Testis (tissue), 3 donors: ENCODE results near the gene DIAPH3. TPM values are rescaled to one million over a fixed set of nuclear protein-coding genes. Genes with fewer than 3 reads are reported as not detected.
"Not testable (repeated sequence)": the region's sequence is repeated elsewhere in the genome, so short reads cannot be mapped to it uniquely, and the experiment has no call there.

Experiments
- DNase-seq: peaks from one replicate; pipeline ENCODE4 v3.0.0-alpha.2; 2019
- H3K27ac ChIP-seq, 2 donors: fragments of 200-600 bp; sonication (generic); one replicate each; pipeline ENCODE4 v1.5.1; 2019
- H3K27me3 ChIP-seq: fragments of 200-600 bp; sonication (generic); one replicate; pipeline ENCODE4 v1.5.1; 2019
- H3K36me3 ChIP-seq: fragments of 200-600 bp; sonication (generic); one replicate; pipeline ENCODE4 v1.5.1; 2017; ENCODE audit warnings: low read depth; ENCODE audit errors: missing control alignments
- H3K4me1 ChIP-seq: fragments of 200-600 bp; sonication (generic); one replicate; pipeline ENCODE4 v1.5.1; 2019
- H3K4me3 ChIP-seq, 2 donors: fragments of 200-600 bp; sonication (generic); one replicate each; pipeline ENCODE4 v1.5.1; 2017 to 2019
- H3K9me3 ChIP-seq: fragments of 200-600 bp; sonication (generic); one replicate; pipeline ENCODE4 v1.5.1; 2017
- CTCF ChIP-seq, 3 experiments: fragments of 450-650 bp in 2 of 3; fragments of 200-600 bp in 1 of 3; sonication (generic) in 1 of 3; IDR thresholded peaks; one replicate each; pipeline ENCODE4 v1.5.1; 2016 to 2019; ENCODE audit warnings: antibody characterized with exemption in 3 of 3, mild to moderate bottlenecking in 2 of 3, moderate library complexity in 1 of 3
- POLR2A ChIP-seq: fragments of 450-650 bp; IDR thresholded peaks from one replicate; pipeline ENCODE4 v1.6.1; 2017; ENCODE audit warnings: antibody characterized with exemption, mild to moderate bottlenecking, moderate library complexity
- WGBS, 2 donors: methylation state at CpG; one replicate each; pipeline ENCODE4 v1.1.5; 2018; 5-methylcytosine and 5-hydroxymethylcytosine counted together
- intact Hi-C: fragments of 100-400 bp; cut with DNase I; formaldehyde crosslinking; loops from one replicate; pipeline ENCODE4 v1.15.1; 2023; ENCODE audit warnings: low total_unique reads
- polyA plus RNA-seq: library from polyadenylated mRNA; stranded (reverse); fragments of 350-450 nt; fragmentation: Illumina TruSeq; extraction: RNeasy Lipid Tissue Mini Kit (QIAGEN cat#74804); gene quantifications from one replicate; pipeline ENCODE4 v1.2.3, GENCODE V29; 2014; ENCODE audit warnings: low read depth, low replicate concordance; ENCODE audit not compliant: insufficient read depth
- total RNA-seq, 2 donors: library from RNA; depleted of rRNA; stranded (reverse); fragments of >200 nt; gene quantifications; one replicate each; pipeline ENCODE4 v1.2.3, GENCODE V29; 2016

Gene DIAPH3
- total and polyA plus RNA-seq, 3 donors from 2014 or later = 12.5 to 30.3 (median 18.7) TPM

DNA sequence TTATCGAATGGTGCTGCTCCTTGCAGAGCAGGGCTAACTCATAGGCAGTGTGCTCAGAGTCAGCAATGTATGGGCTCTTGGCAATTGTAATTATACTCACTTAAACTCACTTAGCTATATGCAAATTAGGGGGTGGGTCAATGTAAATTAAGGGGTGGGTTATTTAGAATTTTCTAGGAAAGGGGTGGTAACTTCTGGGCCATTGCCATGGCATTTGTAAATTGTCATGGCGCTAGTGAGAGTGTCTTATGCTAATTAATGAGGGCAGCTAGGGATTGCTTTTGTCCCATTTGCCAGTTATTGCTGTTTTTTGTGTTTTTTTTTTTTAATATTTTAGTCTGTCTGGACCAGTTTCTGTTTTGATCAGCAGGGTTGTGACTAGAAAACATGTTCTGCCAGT is 68.4 kb downstream of the DIAPH3 start:
- 88 to 93% methylated on average over 2 of the region's 2 CpGs for WGBS, 2 donors
- Histone ChIP-seq H3K4me1 (no peaks in the 10 kb centered on the region), H3K27ac (no peak overlapping the region), H3K27me3 (no peaks in the 10 kb centered on the region), H3K36me3 (no peaks in the 10 kb centered on the region), H3K9me3 (no peaks in the 10 kb centered on the region), H3K4me3 (no peak overlapping the region)
- intact Hi-C loops = no loop called here
- no peak for DNase-seq
- TF ChIP-seq POLR2A (no peak), CTCF (IDR thresholded peaks at IDR 0.05) (no peak)

DNA sequence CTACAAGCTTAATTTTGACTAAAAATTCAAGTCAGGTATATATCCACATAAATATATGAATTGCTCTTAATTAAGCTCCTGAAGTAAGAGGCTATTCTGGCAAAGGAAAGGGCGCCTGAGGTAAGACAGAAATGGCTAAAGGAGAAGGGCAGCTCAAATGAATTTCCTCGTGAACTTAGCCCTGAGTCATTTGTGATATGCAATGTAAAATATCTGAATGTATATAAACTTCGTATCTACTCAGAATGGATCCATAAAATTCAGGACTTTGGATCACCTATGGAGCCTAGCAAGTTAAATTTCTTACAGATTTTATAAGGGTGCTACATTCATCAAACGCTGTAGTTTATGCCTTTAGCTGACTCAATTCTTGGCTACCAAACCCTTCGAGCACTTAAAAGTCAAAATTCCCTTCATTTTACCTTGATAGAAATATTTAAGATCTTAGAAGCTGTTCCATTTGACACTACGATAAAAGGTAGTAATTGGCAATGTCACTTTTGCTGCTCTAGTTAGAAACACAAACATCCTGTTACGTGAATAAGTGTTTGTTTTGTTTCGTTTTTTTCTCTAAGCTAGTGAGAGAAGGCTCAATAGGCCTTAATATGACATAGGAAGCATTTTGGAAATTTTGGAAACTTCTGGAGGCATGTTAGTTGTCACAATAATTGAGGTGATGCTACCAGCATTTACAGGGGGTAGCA is 69.2 kb downstream of the DIAPH3 start:
- Histone ChIP-seq H3K4me3 (no peak overlapping the region), H3K4me1 (no peaks in the 10 kb centered on the region), H3K27ac (no peak overlapping the region), H3K27me3 (no peaks in the 10 kb centered on the region), H3K9me3 (no peaks in the 10 kb centered on the region), H3K36me3 (no peaks in the 10 kb centered on the region)
- TF ChIP-seq POLR2A (no peak), CTCF (IDR thresholded peaks at IDR 0.05) (no peak)
- 78 to 92% methylated on average over 8 of the region's 8 CpGs for whole genome bisulfite sequencing, 2 donors
- DNase-seq = no peak
- intact Hi-C loops = no loop called here

DNA sequence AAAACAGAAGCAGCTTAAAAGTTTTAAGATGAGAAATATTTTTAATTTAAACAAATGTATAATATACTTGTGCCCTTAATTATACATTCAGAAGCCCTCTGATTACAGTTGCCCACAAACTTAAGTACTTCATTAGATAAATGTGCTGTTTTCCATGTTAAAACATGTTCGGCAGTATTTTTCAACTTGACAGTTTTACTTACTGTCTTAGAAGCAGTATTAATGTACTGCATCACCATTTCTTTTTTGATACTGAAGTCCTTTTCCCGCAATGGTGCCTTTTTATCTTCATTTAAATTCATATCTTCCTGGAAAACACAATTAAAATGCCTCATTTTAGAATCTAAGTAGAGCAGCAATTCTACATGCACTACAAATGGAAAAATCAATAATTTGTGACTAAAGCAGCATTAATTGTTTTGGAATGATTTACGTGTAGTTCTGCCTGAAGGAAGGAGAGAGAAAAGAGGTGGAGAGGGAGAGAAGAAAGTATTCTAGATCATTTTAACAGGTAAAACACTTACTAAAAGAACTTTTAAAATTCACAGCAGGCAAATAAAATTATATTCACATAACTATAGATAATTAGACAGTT is 70.2 kb downstream of the DIAPH3 start:
- no peaks in the 10 kb centered on the region for H3K36me3 ChIP-seq
- H3K27ac ChIP-seq = no peak overlapping the region
- H3K4me1 ChIP-seq = no peaks in the 10 kb centered on the region
- intact Hi-C loops = no loop called here
- TF ChIP-seq POLR2A (no peak), CTCF (IDR thresholded peaks at IDR 0.05) (no peak)
- no peaks in the 10 kb centered on the region for H3K27me3 ChIP-seq
- DNase-seq = no peak
- no peak overlapping the region for H3K4me3 ChIP-seq
- WGBS, 2 donors = 93 to 94% methylated on average over 3 of the region's 3 CpGs
- no peaks in the 10 kb centered on the region for H3K9me3 ChIP-seq

- Histone ChIP-seq H3K4me1 (no peaks in the 10 kb centered on the region), H3K27ac (no peak overlapping the region), H3K36me3 (no peaks in the 10 kb centered on the region), H3K27me3 (no peaks in the 10 kb centered on the region), H3K4me3 (no peak overlapping the region), H3K9me3 (no peaks in the 10 kb centered on the region)
- TF ChIP-seq POLR2A = no peak
- no peak for TF ChIP-seq CTCF (IDR thresholded peaks at IDR 0.05)
- DNase-seq = no peak
- WGBS, 2 donors = 79 to 85% methylated on average over 2 of the region's 2 CpGs
- intact Hi-C loops = no loop called here
Measured at GRCh38 chr13:60091573-60091972, 72.2 kb downstream of the DIAPH3 start.

GRCh38 chr13:60090574-60090973 is 73.2 kb downstream of the DIAPH3 start:
- no peak for DNase-seq
- Histone ChIP-seq H3K4me3 (no peak overlapping the region), H3K36me3 (no peaks in the 10 kb centered on the region), H3K4me1 (no peaks in the 10 kb centered on the region), H3K27me3 (no peaks in the 10 kb centered on the region), H3K9me3 (no peaks in the 10 kb centered on the region), H3K27ac (no peak overlapping the region)
- TF ChIP-seq CTCF (IDR thresholded peaks at IDR 0.05) (no peak), POLR2A (no peak)
- intact Hi-C loops = no loop called here

- H3K27ac ChIP-seq, H3K4me1 ChIP-seq, H3K36me3 ChIP-seq, H3K9me3 ChIP-seq, H3K4me3 ChIP-seq, DNase-seq, H3K27me3 ChIP-seq, intact Hi-C loops: not testable (repeated sequence)
- 89 to 94% methylated on average over 2 of the region's 2 CpGs for WGBS, 2 donors
Measured at GRCh38 chr13:60083780-60084179, 79.9 kb downstream of the DIAPH3 start.
